ENCODE measurements around the gene SAA2.
A peak's percentile ranks its signal among the peaks of the same experiment; 100 is the strongest.
"Not testable (repeated sequence)": the region's sequence is repeated elsewhere in the genome, so short reads cannot be mapped to it uniquely, and the experiment has no call there.

Gene SAA2

DNA sequence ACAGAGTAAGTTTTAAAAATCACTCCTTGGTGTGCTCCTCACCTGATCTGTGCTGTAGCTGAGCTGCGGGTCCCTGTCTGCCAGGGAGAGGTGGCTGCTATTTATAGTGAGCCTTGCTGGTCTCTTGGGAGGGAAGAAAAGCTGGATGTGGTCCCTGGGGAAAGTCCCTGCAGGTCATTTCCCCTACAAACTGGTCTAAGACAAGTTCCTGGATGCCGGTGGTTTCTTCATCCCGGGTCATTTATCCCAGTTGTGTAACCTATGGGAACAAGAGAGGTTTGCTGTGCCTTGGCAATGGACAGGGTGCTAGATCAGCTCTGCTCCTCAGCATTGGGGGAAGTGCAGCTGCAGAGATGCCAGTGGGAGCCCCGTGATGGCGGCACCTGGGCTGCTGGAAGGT, at the start of gene SAA2:
Gene SAA2, minus strand, starts transcription at position 108 of the 400 bp plus-strand sequence. CDS start 657 bp downstream, outside the sequence.
- peak; percentile 6 for DNase-seq

DNA sequence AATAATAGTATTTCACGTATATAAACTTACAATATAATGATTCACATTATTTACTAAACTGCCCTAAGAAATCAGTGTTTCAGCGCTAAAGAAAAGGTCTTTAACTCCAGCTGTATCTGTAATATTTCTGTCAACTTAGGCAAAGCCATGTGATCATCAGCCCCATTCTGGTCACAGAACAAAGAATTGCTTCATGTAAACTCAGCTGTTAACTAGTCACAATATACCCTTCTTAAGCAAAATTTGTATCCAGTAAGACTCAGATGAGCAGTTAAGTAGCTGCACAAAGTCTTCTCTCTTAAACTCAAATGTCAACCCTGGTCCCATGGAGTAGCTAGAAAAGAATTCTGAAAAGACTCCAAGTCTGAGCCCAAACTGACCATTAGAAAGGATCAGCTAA, 46.8 kb upstream of the SAA2 start:
- DNase-seq: no peak

- no peak for DNase-seq
Observed at GRCh38 chr11:18294862-18295261, 46.4 kb upstream of the SAA2 start.

- no peak for DNase-seq
Observed at GRCh38 chr11:18288911-18289310, 40.4 kb upstream of the SAA2 start.

DNA sequence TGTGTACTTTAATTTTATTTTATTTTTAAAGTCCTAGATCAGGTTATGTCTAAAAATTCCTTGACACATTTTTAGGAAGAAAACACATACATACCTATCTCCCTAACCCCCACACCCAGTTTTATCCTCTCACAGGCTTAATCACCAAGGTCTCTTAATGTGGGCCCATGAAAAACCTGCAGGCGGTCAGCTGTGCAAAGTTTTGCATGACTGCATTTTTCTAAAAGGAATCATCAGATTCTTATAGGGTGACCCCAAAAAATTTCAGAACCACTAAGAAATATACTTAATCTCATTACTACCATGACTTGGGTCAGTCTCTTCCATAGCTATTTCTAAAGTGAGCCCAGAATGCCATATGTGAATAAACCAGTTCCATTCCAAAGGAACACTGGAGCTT, 37.4 kb upstream of the SAA2 start:
- no peak for DNase-seq

DNA sequence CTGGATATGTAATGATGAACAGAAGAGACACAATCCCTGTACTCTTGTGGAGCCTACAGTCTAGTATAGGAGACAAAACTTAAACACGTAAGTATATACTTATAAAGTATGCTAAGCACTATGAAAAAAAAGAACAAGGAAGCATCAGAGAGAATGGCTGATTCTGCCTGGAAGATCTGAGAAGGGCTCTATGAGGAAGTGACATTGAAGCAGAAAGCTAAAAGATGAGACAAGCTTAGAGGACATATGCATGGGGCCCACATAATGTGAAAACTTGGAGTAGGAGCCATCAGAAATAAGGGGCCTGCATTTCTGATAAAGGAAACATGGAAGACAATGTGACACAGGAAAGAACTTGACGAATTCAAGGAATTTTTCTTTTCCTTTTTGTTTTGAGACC, 34.2 kb upstream of the SAA2 start:
- DNase-seq: no peak

GRCh38 chr11:18280438-18281045, 32.1 kb upstream of the SAA2 start:
- no peak for DNase-seq

DNA sequence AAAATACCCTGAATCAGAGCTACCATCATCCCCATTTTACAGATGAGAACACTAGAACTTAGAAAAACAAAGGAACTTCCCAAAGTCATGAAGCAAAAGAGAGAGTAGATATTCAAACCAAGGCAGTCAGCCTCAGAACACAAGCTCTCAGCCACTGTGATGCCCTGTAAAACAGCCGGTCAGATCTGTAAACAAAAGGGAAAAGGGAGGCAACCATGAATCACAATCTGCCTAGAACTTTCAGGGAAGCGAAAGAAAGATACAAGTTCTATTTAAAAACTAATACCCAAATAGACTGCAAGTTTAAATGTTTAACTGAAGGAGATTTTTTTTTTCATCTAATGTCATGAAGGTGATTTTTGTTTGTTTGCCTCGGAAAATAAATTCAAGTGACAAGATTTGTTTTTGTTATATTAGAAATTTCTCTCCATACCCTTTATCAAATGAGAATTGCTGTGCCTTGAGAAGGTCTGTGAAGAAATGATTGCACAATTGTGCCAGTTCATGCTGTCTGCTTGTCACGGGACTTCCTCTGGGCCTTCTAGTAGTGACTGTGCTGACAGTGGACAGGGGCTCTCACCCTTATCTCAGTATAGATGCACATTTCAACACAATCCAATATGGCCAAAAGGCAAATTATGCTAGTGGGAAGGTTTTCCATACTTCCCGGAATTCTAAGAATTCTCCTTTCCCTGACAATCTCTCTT, 29.2 kb upstream of the SAA2 start:
- DNase-seq: no peak

GRCh38 chr11:18271206-18271605, 22.7 kb upstream of the SAA2 start:
- no peak for DNase-seq

DNA sequence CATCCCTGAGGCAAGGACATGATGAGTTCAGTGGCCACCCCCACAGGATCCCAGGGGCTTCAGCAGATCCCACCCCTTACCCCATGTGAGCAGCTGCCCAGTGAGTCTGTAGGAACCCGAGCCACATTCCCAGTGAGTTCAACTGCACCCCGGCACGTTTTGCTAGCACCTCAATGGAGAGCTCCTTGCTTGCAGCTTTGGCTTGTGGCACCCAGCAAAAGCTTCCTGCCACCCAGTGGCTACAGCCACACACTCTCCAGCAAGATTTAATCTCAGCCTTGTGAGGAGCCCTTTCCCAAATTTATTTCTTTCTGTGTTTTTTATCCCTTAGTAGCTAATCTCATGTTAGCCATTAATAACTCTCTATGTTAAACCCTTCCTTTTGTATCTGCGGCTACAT, 21.6 kb upstream of the SAA2 start:
- no peak for DNase-seq

GRCh38 chr11:18269252-18269651, 20.8 kb upstream of the SAA2 start:
- not testable (repeated sequence) for DNase-seq

DNA sequence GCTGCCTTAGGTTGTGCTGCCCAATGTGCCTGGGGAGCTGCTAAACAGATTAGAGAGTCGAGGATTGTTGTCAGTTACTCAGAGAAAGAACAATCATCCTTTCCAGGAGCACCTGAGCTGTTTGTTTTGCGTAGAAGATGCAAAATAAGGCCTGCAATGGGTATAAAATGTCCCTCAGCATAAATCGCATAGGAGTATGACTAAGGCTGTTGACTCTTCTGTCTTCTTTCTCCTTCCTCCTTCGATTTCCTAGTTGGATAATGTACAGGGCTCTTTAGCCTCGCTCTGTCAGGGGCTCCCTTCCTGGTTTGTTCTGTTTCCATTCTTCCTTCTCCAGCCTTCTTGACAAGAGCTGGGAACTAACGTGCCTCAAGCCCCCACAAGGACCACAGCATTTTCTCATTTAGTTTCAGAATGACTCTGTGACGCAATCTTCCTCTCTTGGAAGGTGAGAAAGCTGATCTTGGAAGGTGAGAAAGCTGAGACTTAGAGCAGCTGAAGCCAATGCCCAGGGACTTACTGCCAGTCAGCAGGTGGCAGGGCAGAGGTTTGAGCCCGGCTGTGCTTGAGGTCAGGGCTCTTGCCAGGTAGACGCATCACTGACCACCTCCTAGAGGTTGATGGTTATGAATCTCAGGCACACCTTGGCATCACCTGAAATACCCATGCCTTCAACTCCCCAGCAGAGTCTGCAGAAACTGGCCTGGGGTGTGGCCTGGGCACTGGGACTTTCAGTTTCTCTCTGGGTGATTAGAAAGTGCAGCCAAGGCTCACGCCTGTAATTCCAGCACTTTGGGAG, 19.1 kb upstream of the SAA2 start:
- not testable (repeated sequence) for DNase-seq

DNA sequence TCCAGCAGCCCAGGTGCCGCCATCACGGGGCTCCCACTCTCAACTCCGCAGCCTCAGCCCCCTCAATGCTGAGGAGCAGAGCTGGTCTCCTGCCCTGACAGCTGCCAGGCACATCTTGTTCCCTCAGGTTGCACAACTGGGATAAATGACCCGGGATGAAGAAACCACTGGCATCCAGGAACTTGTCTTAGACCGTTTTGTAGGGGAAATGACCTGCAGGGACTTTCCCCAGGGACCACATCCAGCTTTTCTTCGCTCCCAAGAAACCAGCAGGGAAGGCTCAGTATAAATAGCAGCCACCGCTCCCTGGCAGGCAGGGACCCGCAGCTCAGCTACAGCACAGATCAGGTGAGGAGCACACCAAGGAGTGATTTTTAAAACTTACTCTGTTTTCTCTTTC, 17.5 kb upstream of the SAA2 start, which contains the start of gene SAA1:
Gene SAA1, plus strand, starts transcription at position 316 of the 400 bp plus-strand sequence. CDS start 624 bp downstream, outside the sequence.
- no peak for DNase-seq

DNA sequence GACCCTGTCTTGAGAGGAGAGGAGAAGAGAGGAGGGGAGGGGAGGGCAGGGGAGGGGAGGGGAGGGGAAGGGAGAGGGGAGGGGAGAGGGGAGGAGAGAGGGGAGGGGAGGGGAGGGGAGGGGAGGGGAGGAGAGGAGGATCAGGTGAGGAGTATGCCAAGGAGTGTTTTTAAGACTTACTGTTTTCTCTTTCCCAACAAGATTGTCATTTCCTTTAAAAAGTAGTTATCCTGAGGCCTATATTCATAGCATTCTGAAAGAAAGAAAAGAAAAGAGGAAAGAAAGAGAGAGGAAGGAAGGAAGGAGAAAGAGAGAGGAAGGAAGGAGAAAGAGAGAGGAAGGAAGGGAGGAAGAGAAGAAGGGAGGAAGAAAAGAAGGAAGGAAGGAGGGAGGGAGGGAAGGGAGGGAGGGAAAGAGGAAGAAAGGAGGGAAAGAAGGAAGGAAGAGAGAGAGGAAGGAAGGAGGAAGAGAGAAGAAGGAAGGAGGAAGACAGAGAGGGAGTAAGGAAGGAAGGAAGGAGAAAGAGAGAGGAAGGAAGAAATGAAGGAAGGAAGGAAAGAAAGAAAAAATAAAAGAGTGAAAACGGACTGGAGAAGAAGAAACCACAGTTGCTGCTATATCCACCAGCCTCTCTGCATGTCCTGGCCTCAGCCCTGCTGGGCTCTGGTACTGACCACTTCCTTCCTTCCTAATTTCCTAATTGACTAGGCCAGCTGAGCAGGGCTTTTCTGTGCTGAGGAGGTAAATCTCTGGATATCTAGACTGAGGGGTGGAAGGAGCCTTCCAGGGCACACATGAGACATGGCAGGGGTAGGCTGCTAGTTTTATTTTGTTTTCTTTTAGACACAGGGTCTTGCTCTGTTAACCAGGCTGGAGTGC, 16.4 kb upstream of the SAA2 start:
- no peak for DNase-seq

DNA sequence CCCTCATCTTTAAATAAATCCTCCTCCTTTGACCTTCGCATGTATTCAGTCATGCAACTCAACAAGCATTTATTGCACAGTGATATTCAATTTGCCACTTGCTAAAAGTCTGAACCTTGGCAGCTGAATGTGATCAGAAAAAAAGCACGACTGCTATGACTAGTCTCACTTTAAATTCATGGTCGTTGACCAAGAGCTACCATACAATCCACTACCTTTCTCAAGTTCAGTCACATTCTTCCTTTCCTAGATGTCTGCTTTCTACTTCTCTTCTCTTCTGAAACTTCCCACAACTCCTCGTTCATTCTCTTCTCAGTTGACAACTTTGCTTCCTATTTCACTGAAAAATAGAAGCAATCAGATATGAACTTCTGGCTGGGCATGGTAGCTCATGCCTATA, 15.6 kb upstream of the SAA2 start:
- no peak for DNase-seq

GRCh38 chr11:18262681-18263350, 14.3 kb upstream of the SAA2 start:
- not testable (repeated sequence) for DNase-seq

- no peak for DNase-seq
Observed at GRCh38 chr11:18261721-18262120, 13.3 kb upstream of the SAA2 start.

DNA sequence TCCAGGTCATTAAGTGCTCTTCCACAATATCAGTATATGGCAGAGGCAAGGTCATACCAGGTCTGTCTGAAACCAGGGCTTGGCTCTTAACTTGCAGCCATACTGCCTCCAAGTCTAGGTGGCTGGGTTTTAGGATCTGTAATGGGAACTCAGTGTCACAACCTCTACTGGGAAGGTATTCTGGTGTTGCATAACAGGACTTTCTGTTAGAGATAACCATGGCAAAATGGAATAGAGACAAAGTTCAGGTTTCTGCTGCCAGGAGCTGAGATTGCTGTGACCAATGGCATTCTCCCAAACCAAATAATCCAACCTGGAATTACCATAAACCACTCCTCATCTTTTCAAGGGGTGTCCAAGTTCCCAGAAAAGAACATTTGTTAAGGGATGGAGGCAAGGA, 10.8 kb upstream of the SAA2 start:
- no peak for DNase-seq

- DNase-seq: no peak
Observed at GRCh38 chr11:18254781-18255361, 6.4 kb upstream of the SAA2 start.

DNA sequence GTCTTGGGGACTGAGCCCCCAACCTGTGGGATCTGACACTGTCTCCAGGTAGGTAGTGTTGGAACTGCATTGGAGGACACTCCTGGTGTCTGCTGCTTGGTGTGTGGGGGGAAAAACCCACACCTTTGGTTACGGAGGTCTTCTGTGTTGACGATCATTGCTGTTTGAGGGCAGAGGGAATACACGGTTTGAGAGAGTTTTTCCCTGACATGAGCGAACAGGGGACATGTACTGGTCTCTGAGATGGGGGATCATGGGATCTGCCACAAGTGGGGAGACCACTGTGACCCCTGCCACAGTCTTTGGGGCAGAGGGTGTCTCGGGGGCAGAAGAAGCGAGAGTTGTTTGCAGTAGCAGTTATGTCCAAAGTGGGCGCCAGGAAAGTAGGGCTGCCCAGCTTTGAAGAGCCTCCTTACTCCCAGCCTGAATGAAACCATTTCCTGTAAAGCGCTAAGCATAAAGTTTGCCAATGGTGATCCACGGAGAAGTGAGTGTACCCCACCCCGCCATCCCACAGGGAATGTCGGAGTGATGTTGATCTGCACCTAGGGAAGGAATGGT, 5.4 kb upstream of the SAA2 start:
- DNase-seq: no peak

- no peak for DNase-seq
Observed at GRCh38 chr11:18253233-18253632, 4.8 kb upstream of the SAA2 start.

DNA sequence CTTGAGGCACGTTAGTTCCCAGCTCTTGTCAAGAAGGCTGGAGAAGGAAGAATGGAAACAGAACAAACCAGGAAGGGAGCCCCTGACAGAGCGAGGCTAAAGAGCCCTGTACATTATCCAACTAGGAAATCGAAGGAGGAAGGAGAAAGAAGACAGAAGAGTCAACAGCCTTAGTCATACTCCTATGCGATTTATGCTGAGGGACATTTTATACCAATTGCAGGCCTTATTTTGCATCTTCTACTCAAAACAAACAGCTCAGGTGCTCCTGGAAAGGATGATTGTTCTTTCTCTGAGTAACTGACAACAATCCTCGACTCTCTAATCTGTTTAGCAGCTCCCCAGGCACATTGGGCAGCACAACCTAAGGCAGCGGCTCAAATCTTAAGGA, 1.3 kb downstream of the SAA2 start:
- DNase-seq: not testable (repeated sequence)
